CD4-positive, alpha-beta T cell treated with Interleukin-17A for 4 hours (primary cell): ENCODE measurements around the gene TENT5C.
A peak's percentile ranks its signal among the peaks of the same experiment; 100 is the strongest.

Experiments
- DNase-seq: peaks from one replicate; pipeline ENCODE4 v3.0.0-alpha.2; 2020; ENCODE audit warnings: mixed read lengths

Gene TENT5C

DNA sequence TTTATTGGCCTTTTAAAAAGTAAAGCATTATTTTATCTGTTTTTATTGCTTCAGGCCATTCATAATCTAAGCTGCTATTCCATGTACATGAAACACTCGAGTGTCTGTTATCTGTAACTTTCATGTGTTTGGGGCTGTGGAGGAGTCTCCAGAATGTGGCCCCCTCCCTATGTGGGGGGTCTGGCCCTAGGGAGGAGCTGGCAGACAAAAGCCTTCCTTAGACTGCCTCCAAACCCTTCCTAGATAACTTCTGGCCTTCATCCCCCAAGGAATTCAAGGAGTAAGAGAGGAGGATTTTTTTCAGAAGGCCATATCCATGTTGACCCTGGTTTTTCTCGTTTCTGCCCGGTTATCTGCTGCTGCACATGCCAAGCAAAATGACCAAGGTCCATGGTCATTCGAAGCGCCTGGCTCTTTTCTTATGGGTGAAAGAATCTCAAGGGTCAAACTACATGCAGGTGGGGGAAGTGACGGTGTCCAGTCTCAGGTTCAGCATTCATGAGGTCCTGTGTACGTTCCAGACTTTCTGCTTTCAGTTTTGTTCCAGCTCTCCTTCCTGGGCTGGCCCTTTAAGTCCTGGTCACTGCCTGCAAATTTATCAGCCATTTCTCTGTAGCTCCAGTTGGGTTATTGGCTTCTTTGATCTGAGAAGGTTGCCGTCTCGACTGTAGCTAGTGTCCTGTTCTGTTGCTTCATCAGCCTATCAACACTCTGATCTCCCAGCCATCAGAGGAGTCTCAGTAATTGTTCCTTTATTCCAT is 8.3 kb downstream of the TENT5C start:
- no peak for DNase-seq

DNA sequence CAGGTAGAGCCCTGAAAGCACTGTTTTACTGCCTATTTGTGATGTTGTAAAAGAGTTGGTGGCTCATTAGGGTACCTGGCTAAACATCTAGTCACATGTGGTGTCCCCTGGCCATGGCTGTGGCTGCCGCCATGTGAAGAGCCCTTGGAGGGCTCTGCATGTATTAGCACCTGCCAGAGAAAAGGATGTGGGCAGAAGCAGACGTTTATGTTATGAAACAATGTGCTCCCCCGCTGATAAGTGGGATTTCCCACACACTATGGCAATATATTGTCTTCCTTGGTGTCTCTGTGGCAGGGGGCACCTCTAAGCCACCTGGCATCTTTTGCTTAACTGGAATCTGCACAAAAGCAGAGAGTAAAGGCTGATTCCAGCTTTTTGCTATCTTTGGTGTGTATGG is 9.6 kb downstream of the TENT5C start:
- peak; percentile 18 for DNase-seq

DNA sequence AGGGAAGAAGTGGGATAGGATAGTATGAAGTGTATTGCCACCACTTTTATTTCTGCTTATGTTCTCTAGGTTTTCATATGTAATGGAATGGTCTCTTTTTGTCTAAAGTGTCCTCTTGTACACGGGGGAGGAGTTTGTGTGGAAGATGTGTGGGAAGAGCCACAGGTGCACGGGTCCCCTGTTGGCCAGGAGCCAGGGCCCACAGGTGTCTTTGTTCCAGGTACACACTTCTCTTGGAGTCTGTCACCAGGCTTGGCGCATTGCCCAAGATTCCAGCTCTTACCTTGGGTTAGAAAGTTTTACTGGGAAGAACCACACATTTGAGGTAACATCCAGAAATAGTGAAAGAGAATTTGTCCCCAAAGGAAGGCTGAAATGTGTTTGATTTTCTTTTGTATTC is 10.5 kb downstream of the TENT5C start:
- no peak for DNase-seq

DNA sequence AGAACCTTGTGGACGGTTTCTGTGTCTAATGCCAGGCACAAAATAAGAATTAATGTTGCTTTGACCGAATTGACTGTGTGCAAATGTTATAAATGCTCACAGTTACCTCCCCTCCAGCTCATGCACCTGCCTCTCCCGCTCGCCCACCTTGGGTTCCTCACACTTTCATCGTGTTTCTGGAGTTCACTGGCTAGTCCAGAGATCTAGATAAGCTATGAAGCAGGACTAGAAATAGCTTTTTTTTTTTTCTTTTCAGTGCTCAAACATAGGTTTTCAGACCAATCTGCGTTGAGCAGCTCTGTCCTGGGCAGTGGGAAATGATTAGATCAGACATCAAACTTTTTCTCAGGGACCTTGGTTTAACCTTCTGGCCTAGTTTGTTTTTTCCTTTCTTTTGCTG is 11.1 kb downstream of the TENT5C start:
- no peak for DNase-seq

DNA sequence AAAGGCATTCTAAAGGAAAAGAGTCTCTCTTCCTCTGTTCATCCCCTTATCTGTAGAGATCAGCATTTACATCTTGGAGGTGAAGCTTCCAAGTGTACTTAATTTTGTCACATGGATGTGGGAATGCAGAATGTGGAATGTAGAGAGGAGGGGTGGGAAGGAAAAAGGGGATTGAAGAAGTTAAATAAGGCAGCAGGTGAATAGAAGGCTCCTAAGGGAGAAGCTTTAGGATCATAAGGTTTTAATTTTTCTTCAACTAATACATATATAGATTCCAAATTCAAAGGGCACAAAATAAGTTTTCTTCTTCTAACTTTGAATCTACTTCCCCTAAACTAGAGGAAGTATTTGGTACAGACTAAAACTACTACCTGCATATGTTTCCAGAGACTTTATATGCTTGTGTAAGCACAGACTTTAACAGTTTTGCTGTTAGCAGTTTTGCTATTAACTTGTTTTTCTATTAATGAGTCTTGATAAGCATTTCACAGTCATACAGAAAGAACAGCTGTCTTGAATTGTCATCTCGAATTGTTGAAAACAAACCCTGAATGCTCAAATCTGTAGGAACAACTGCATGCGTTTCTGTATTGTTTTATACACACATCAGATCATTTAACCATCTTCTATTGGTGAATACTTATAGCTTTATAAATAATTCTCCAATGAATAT is 12.7 kb downstream of the TENT5C start:
- no peak for DNase-seq

DNA sequence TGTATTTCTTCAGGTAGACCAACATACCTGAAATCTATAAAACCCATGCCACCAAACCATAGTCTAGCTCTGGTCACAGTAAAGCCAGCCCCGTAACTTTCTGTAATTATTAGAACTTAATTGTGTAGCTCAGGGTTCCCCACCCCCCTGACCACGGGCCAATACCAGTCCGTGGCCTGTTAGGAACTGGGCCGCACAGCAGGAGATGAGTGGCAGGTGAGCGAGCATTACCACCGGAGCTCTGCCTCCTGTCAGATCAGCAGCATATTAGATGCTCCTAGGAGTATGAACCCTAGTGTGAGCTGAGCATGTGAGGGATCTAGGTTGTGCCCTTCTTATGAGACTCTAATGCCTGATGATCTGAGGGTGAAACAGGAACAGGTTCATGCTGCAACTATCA is 14.6 kb downstream of the TENT5C start:
- no peak for DNase-seq

DNA sequence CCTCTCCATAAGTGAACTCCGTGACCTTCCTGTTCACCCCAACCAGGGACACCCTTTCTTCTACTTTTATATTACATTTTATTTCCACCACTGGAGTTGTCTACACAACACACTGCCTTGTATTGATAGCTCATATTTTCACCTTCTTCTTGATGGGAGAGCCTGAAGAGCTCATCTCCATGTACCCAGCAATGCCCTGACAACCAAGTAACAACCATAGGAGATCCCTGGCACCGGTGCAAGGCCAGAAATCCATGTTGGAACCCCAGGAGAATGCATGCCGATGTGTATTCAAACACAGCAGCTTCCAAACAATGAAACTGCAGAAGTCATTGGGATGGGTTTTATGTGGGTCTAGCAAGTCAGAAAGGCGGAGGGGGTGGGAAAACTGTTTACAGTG is 15.5 kb downstream of the TENT5C start:
- DNase-seq, result no peak

DNA sequence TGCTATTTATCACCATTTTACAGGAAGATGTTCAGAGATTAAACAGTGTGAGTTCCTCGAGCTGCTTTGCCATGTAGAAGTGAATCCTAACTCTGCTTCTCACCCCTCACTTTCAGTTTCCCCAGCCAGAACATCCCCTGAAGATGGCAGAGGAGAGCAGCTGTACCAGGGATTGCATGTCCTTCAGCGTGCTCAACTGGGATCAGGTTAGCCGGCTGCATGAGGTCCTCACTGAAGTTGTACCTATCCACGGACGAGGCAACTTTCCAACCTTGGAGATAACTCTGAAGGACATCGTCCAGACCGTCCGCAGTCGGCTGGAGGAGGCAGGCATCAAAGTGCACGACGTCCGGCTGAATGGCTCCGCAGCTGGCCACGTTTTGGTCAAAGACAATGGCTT is 16.9 kb downstream of the TENT5C start:
- no peak for DNase-seq

DNA sequence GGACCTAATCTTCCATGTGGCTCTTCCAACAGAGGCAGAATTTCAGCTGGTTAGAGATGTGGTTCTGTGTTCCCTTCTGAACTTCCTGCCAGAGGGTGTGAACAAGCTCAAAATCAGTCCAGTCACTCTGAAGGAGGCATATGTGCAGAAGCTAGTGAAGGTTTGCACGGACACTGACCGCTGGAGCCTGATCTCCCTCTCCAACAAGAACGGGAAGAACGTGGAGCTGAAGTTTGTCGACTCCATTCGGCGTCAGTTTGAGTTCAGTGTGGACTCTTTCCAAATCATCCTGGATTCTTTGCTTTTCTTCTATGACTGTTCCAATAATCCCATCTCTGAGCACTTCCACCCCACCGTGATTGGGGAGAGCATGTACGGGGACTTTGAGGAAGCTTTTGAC is 17.3 kb downstream of the TENT5C start:
- no peak for DNase-seq

DNA sequence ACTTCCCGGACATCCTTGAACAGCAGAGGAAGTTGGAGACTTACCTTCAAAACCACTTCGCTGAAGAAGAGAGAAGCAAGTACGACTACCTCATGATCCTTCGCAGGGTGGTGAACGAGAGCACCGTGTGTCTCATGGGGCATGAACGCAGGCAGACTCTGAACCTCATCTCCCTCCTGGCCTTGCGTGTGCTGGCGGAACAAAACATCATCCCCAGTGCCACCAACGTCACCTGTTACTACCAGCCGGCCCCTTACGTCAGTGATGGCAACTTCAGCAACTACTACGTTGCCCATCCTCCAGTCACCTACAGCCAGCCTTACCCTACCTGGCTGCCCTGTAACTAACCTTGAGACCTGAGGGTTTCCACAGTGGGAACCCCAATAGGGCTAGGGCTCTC is 17.9 kb downstream of the TENT5C start:
- no peak for DNase-seq

DNA sequence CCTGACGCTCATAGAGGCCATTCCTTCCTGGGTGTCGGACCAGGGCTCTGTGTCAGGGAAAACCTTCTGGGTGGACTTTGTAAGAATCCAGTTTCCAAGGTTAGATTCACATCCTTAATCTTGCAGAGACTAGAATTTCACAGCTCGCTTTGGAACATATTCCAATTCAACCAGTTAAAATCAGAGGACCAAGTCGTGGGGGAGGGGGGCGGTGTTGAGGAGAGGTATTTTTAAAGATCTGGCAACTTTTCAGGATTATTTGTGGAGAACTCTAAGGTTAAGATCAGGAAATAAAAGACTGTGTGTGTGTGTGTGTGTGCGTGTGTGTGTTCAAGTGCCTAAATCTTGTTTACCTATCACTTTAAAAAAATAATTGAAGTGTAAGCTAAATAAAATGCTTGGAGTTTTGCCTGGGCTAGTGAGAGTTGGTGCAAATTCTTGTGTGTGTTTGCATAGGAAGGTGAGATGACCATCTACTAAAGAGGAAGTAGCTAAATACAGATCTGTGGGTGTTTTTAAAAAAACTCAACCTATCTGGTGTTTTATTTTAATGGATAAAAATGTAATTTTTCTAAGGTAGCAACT is 21.8 kb downstream of the TENT5C start:
- DNase-seq, result no peak

DNA sequence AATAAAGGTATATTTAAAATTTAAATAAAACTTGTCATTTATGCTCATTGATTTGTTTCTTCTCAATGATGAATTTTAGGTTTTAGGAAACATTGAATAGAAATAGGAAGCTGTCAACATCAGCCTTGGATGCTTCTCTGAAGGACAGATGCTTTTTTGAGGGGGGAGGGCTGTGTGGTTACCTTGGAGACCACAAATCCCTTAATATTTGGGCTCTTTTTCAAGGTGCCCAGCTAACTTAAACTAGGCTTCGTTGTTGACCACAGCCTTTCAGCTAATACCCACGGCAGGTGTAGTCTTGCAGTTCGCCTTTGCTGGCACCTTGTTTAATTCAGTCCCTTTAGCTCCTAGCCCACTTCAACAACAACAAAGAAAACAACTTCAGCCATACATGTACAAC is 22.5 kb downstream of the TENT5C start:
- no peak for DNase-seq

DNA sequence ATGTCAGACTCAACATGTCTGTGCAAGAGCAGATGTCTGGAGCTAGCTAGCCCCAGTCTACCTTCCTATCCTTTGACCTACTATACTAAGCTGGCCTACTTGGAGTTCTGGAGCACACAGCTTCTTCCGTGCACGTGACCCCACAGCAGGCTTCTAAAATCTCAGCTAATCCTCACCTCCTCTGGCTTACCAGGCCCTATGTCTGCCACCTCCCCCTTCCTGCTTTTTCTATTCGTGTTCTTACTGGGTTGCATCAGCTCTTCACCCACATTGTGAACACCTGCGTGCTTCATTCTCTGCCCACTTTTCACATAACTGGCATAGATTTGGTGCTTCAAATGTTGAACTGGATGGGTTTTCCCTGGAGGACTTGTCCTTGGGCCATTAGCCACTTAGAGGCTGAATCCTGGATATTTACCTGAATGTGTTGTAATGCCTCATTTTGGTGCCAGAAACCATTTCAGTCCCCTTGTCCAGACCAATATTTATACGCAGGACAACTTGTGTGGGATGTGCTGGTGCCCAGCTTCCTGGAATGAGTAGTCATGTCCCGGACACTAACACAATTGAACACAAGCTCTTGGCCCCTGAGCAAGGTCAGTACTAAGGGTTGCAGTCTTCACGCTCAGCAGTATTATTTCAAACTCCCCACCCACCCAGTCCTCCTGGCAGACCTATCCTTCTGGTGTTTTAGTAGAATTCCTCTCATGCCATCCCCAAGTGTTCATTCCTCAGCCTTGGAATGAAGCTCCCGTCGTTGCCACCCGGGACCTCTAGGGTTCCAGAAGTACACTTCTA is 24.0 kb downstream of the TENT5C start:
- no peak for DNase-seq

DNA sequence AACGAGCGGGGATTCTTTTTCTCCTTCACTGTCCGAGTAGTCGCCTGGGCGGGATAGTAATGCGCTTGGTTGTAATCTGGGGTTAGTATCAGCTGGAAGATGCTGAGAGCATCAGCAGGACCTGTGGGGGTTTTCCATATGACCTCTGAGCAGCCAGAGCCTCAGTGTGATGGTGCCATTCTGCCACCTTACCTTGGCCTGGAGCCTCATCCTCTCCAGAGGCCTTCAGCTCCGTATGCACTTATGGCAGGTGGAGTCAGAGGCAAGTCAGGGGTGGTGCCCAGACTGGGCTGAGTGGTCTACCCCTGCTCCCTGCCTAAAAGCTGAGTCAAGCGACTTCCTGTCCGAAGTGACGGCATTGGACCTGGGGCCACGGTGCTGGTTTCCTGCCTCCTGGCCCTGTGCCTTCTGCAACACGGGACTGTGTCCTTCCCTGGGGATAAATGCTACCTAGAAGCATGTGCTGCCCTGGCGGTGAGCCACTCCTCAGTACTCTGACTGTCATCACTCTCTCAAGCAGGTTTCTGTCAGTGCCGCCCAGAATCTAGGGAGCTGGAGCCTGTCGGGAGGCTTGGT is 24.7 kb downstream of the TENT5C start:
- no peak for DNase-seq

DNA sequence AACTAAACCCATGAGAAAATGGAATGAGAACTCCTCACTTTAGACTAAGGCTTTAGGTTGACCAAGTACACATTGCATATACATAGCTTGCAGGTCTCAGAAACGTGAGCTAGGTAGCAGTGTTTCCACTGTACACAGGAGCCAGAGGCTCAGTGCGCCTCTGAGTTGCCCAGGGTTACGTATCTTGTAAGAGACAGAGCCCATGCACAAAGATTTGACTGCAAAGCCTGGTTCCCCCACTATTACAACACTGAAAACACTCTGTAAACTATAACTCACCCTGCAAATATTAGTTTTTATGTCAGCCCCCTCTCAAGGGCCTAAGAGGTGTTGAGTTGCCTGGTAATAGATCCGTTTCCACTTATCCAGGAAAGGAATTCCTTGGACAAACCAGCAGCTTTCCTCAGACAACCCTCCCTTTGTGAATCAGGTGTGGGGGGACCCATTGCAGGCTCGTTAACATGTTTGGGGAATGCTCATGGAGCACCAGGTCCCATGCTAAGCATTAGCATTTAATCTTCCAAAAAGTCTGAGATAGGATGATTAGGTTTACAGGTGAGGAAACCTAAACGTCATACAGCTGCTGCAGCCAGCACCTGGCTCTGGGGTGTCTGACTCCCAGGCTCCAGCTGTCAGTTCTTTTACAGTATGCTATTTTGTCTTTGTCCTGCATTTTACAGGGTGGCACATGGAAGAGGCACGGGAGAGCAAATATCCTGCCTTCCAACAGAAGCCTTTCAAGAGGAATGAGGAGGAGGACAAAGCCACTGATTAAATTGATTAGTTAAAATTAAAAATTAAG is 25.7 kb downstream of the TENT5C start:
- DNase-seq, result no peak

DNA sequence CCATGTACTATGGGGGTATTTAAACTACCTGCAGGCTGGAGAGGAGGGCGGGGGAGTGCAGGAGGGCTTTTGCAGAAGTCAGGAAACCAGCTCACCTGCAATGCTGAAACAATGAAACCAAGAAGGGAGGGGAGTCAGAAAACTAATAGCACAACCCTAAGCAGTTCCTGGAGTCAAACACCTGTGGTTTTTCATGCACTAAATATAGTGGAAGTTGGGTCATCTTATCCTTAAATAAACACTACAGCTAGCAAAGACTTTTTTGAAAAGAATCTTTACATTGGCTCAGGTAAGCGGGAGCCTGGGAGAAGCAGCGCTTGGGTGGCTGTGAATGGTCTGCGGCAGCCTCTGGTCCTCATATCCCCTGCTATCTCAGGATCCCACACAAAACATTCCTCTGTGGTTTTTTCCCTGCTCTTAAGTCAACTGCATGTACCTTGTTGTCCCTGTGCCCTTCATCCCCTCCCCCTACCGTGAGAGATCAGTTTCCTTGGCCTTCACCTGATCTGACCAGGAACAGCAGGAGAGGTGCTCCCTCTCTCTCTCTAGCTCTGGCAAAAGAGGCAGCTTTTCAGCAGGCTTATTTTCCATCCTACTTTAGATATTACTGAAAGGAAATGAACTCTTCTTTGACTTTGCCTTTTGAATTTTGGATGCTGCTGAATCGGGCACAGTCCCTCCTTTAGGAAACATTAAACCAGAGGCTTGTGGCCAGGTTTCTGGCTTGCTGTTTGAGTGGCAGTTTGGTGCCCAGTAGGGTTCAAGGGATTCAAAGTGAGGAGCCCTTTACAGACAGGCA is 26.6 kb downstream of the TENT5C start:
- no peak for DNase-seq

DNA sequence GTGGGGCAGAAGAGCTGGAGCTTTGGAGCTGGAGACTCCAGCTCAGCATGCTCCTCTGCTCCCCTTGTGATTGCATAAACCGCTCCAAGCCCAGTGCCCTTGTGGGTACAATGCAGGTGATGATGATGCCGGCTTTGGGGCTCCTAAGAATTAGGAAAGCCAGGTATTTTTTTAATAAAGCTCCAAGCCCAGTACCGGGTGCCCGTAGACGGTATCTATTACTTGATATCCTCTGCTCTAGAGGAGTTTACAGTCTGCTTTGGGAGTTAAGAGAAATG is 27.2 kb downstream of the TENT5C start:
- DNase-seq, result no peak

DNA sequence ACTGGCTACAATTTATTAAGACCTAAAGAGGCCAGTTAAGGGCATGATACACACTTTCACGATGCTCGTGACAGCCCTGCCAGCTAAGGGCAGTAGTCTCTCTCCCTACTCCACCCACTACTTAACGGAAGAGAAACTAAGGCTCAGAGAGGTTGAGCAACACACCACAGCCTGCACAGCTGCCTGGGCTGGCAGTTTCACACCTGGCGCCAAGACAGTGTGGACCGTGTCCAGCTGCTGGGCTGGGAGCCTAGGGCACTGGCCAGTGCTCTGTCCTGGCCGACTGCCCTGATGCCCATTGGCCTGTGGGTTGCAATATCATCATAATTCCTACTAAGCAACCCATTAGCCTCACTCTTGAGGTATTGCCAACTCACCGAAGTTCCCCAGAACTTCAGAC is 27.6 kb downstream of the TENT5C start:
- no peak for DNase-seq

DNA sequence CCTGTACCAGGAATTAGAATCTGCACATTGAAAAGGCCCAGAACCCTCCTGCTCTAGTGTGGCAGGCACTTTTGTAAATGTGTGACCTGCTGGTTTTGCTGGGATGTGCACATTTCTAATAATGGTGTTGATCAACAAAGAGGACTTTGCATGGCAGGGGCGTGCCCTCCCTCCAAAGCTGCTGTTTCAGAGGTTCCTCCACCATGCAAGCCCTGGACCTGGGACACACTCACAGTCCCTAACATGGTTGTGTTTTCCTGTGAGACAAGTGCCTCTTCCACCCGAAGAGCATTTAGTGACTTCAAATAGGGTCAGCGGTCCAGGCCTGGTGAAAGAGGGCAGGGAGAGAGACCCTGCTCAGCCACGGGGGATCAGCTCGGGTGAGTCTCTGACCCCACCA is 28.1 kb downstream of the TENT5C start:
- DNase-seq, result no peak

DNA sequence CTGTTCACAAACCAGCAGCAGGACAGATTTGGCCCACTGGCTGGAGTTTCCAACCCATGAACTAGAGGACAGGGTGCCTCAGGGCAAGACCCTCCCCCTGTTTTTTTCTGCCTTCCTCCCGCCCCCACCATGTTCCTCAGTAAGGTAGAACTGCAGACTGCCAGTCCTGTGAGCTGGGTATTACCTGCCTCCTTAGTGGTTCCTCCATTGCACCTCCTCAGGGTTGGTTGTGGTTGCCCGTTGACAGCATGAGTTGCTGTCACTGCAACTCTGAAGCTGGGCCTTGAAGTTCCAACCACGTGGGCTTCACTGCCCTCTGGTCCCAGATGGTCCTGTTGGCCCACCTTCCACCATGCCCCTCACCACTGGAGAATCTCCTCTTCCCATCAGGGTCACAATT is 28.8 kb downstream of the TENT5C start:
- DNase-seq, result no peak

DNA sequence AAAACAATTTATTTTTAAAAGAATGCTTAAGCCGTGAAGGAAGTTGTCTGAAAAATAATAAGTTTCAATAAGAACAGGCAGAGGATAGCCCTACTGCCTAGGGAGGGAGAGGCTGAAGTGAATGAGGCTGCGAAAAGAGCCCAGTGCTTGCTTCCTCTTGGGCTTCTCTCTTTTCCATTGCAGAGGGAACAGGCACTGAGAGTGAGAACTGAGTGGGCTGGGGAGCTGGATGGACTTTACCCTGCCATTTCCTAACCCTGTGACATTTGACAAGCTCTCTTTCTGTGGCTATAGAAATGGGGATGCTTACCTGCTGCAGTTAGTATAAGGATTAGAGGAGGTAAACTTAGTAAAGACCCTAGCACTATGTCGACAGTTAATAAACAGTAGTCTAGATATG is 30.0 kb downstream of the TENT5C start:
- no peak for DNase-seq
